Adrenal gland (tissue), 5 donors: ENCODE measurements around the gene OSM.

Source experiments
- POLR2A ChIP-seq, 2 donors: fragments of 450-650 bp; IDR thresholded peaks; one replicate each; pipeline ENCODE4 v1.6.1; 2017; ENCODE audit warnings: antibody characterized with exemption in 2 of 2, mild to moderate bottlenecking in 2 of 2, moderate library complexity in 1 of 2
- TF ChIP-seq, protein P1 (sequence below), 6 experiments: fragments of 450-650 bp in 4 of 6; fragments of 200-600 bp in 2 of 6; sonication (generic) in 1 of 6; IDR thresholded peaks; 1 replicate in 5 of 6; 2 replicates in 1 of 6; pipeline versions ENCODE4 v1.5.1 to v1.8.0; 2016 to 2021; ENCODE audit warnings: antibody characterized with exemption in 6 of 6, mild to moderate bottlenecking in 2 of 6, moderate library complexity in 1 of 6
- donor health status: DM: no; HTN: no; CAD: no.

DNA sequence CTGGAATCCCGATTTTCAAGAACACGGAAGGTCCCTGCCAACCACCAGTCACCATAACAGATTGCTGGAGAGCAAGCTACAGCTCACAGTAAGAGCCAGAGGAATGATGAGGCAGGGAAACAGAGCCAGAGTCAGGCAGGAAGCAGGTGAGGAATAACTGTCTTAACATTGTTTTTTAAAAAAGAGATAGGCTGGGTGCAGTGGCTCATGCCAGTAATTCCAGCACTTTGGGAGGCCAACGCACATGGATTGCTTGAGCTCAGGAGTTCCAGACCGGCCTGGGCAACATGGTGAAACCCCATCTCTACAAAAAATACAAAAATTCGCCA is 36.1 kb upstream of the OSM start:
- TF ChIP-seq POLR2A (IDR thresholded peaks at IDR 0.05), result no peak
- TF ChIP-seq, protein P1, sequence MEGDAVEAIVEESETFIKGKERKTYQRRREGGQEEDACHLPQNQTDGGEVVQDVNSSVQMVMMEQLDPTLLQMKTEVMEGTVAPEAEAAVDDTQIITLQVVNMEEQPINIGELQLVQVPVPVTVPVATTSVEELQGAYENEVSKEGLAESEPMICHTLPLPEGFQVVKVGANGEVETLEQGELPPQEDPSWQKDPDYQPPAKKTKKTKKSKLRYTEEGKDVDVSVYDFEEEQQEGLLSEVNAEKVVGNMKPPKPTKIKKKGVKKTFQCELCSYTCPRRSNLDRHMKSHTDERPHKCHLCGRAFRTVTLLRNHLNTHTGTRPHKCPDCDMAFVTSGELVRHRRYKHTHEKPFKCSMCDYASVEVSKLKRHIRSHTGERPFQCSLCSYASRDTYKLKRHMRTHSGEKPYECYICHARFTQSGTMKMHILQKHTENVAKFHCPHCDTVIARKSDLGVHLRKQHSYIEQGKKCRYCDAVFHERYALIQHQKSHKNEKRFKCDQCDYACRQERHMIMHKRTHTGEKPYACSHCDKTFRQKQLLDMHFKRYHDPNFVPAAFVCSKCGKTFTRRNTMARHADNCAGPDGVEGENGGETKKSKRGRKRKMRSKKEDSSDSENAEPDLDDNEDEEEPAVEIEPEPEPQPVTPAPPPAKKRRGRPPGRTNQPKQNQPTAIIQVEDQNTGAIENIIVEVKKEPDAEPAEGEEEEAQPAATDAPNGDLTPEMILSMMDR (IDR thresholded peaks at IDR 0.05), result no peak
